Measurements from ENCODE around the gene SLN. TPM values are rescaled to one million over a fixed set of nuclear protein-coding genes. Genes with fewer than 3 reads are reported as not detected.

SLN gene
- total RNA-seq, 1 experiment from 2014 or later, result not detected

DNA sequence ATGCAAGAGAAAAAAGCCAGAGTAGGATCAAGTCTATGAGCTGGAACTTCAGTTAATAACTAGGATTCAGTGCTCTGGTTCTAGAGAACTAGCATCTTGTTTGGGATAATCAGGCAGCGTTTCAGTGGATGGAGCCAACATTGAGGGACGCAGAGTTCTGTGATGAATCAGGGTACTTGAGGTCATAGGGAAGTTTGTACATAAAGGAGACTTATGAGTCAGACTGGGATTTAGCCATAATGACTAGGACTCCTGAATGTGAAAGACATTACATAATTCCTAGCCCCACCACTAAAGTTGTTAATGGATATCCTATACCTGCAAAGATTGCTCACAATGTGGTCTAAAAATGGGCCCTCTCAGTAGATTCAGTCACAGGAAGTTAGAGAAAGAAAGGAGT is 6.8 kb downstream of the SLN start:
- H2AFZ ChIP-seq (ENCODE audit: low read depth, low read length, poor library complexity, severe bottlenecking), result no peak overlapping the region
- peaks cover 0 to 5% of the 10 kb centered on the region in 2 experiments; a peak in 1 of 4 replicates for H3K4me1 ChIP-seq (ENCODE audit: control insufficient read depth in 1 of 2, insufficient read depth in 2 of 2, low read length in 2 of 2)
- intact Hi-C loops (cut with micrococcal nuclease), result no loop called here
- ChIA-PET POLR2A (no interaction called here), CTCF (no interaction called here), RAD21 (ENCODE audit: low non-redundant PET in 1 of 2, low total read pairs in 2 of 2, uncharacterized antibody in 2 of 2, unreplicated experiment in 2 of 2) (no interaction called here)
- no peaks in the 10 kb centered on the region for H3K9me2 ChIP-seq (ENCODE audit: insufficient read depth)
- no peaks in the 10 kb centered on the region for H3K36me3 ChIP-seq (ENCODE audit: control insufficient read depth in 1 of 2, insufficient read depth in 2 of 2, low read length in 2 of 2)
- H3K79me2 ChIP-seq (ENCODE audit: insufficient read depth, low read length), result no peaks in the 10 kb centered on the region
- H3K27ac ChIP-seq (ENCODE audit: low read depth, low read length), result no peak overlapping the region
- H3K9me3 ChIP-seq (ENCODE audit: control insufficient read depth in 1 of 2, insufficient read depth in 1 of 2, low read depth in 1 of 2, low read length in 2 of 2), result no peaks in the 10 kb centered on the region
- BruUV-seq (replicated peaks), result no TSS peak
- ATAC-seq (no peak), DNase-seq (ENCODE audit: low read depth, low spot score) (no peak)
- no peak for TF ChIP-seq SIN3A (IDR thresholded peaks at IDR 0.05; ENCODE audit: low read depth)
- TF ChIP-seq, protein P1, sequence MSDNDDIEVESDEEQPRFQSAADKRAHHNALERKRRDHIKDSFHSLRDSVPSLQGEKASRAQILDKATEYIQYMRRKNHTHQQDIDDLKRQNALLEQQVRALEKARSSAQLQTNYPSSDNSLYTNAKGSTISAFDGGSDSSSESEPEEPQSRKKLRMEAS (IDR thresholded peaks at IDR 0.05), result no peak
- no peak for TF ChIP-seq EGR1 (IDR thresholded peaks at IDR 0.05; ENCODE audit: low read depth)
- TF ChIP-seq CBX3 (IDR thresholded peaks at IDR 0.05; ENCODE audit: low read depth), result no peak
- no peak for TF ChIP-seq YY1 (IDR thresholded peaks at IDR 0.05; ENCODE audit: extremely low read depth, insufficient replicate concordance, low read depth, low read length)
- TF ChIP-seq FOSL1 (IDR thresholded peaks at IDR 0.05; ENCODE audit: low read depth), result no peak
- TF ChIP-seq ZNF274 (IDR thresholded peaks at IDR 0.05; ENCODE audit: low read depth, low read length), result no peak
- TF ChIP-seq, protein P2, sequence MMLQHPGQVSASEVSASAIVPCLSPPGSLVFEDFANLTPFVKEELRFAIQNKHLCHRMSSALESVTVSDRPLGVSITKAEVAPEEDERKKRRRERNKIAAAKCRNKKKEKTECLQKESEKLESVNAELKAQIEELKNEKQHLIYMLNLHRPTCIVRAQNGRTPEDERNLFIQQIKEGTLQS (IDR thresholded peaks at IDR 0.05), result no peak
- TF ChIP-seq RAD21 (IDR thresholded peaks at IDR 0.05; ENCODE audit: low read depth), result no peak
- TF ChIP-seq, protein P3, sequence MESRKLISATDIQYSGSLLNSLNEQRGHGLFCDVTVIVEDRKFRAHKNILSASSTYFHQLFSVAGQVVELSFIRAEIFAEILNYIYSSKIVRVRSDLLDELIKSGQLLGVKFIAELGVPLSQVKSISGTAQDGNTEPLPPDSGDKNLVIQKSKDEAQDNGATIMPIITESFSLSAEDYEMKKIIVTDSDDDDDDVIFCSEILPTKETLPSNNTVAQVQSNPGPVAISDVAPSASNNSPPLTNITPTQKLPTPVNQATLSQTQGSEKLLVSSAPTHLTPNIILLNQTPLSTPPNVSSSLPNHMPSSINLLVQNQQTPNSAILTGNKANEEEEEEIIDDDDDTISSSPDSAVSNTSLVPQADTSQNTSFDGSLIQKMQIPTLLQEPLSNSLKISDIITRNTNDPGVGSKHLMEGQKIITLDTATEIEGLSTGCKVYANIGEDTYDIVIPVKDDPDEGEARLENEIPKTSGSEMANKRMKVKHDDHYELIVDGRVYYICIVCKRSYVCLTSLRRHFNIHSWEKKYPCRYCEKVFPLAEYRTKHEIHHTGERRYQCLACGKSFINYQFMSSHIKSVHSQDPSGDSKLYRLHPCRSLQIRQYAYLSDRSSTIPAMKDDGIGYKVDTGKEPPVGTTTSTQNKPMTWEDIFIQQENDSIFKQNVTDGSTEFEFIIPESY (IDR thresholded peaks at IDR 0.05; ENCODE audit: extremely low read depth, insufficient replicate concordance, low read length), result no peak
- TF ChIP-seq TCF7L2 (IDR thresholded peaks at IDR 0.05; ENCODE audit: borderline replicate concordance, extremely low read depth, insufficient read depth, insufficient read length), result no peak
- no peak overlapping the region for H3K9ac ChIP-seq (ENCODE audit: low read length)
- no peak overlapping the region for H3K4me3 ChIP-seq (replicated peaks in 1 of 2; ENCODE audit: low read depth in 1 of 2, low read length in 2 of 2)
- no peaks in the 10 kb centered on the region for H4K20me1 ChIP-seq (ENCODE audit: insufficient read depth)
- no peaks in the 10 kb centered on the region for H3K27me3 ChIP-seq (ENCODE audit: insufficient read depth, low read length)
- no peak overlapping the region for H3K4me2 ChIP-seq (ENCODE audit: low read length)

All from HCT116 (cell line).